HG03064 (cell line): ENCODE measurements around the gene APOBR.
"Not testable (repeated sequence)": the region's sequence is repeated elsewhere in the genome, so short reads cannot be mapped to it uniquely, and the experiment has no call there.

Experiments
- ATAC-seq: cut with Tn5 transposase; IDR thresholded peaks from one replicate; pipeline ENCODE4 v1.9.1; 2021; ENCODE audit warnings: low read depth; ENCODE audit not compliant: unreplicated experiment

The APOBR gene

DNA sequence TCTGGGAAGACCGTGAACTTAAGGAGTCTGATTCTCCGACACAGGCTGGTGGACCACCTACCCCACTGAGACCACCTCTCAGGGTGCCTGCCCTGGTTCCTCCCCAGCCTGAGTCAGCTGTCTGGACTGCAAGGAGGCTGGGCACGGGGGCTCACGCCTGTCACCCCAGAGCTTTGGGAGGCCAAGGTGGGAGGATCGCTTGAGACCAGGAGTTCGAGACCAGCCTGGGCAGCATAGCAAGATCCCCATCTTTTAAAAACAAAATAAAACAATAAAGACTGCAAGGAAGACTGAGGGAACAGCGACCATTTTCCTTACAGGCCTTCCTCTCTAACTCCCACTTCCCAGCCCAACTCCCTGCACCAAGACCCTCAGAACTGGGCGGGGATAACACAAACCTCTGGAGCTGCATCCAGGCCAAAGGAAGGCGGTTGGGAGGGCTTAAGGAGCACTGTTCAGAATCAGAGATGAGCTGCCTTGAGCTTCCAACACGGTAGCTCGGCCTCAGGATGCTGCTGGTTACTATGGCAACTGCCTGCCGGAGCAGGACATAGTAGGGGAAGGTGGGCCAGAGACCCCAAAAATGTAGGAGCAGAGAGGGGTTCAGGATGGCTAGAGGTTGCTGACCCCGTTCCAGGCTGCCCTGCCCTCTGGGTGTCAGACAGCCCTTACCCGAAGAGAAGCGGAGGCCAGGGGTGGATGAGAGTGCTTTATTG, 4.4 kb downstream of the APOBR start:
- no peak for ATAC-seq

DNA sequence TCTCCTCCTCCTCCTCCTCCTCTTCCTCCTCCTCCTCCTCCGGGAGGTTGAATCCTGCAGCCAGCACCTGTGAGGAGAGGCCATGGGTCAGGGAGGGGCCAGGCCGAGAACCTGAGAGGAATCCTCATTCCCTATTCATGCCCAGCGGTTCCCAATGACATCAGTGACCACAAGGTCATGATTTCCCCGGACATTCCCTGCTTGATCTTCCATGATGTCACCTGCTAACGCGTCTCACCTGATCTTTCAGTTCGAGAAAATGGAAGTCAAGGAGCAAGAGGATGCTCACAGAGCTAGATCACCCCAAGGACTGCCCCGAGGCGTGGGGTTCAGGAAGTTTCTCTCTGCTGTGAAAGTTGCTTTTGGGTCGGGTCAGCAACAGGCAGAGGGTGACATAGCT, 5.4 kb downstream of the APOBR start:
- no peak for ATAC-seq

DNA sequence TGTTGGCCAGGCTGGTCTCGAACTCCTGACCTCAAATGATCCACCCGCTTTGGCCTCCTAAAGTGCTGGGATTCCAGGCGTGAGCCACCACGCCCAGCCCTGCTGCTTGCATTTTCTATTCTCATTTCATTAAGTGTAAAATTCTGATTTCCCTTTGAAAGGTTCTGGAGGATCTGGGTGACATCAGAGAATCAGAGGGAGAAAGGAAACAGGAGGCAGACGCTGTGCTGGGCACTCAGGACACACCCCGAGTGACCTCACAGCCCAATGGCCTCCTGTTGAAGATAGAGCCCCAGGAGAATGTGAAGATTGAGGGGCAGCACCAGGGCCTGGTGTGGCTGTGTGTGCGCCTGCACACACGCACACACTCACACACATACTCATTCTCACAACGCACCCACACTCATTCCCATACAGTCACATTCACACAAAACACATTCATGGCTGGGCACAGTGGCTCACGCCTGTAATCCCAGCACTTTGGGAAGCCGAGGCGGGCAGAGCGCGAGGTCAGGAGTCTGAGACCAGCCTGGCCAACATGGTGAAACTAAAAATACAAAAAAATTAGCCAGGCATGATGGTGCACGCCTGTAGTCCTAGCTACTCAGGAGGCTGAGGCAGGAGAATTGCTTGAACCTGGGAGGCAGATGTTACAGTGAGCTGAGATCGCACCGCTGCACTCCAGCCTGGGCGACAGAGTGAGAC, 6.2 kb downstream of the APOBR start:
- ATAC-seq: not testable (repeated sequence)

DNA sequence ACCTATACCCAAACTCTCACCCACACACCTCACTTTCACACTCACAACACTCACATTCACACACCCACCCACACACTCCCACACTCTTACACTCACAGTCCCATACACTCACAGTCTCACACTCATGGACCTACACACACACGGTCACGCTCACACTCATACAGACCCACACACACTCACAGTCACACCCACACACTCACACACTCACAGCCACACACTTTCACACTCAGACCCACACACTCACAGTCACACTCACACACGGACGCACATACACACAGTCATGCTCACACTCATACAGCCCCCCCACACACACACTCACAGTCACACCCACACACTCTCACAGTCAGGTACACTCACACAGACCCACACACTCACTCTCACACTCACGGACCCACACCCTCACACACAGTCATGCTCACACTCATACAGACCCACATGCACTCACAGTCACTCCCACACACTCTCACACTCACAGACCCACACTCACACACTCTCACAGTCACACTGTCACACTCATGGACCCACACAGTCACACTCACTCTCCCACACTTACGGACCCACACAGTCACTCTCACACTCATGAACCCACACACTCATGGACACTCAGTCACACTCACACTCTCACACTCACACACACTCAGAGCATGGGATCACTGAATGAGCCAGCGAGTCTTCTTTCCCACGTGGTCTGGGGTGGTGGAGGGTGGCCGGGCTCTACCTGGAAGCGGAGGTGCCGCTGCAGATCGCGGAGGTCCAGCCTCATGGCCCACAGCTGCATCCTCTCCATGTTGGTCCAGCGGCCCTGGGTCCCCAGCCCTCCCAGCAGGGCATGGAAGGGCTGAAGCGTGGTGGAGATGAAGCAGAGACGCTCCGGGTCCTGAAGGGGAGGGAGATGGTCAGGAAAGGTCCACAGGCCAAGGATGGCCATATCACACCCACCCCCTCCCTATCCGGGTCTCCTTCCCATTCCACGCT, 7.1 kb downstream of the APOBR start:
- ATAC-seq: no peak

DNA sequence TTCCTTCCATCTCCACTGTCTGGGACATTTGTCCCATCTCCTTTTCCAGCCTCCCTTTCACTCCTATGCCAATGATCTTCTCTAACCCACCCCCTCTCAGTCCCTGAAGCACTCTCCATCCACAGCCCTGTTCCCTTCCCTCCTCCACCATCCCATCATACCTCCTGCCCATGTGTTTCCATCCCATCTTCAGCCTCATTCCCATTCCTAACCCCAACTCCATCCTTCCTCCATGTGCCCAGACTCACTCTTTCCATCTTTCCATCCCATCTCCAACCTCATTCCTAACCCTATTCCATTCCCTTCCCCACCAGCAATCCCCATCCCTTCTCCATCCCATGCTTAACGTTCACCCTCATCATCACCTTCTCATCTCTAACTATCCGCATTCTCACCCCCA, 7.8 kb downstream of the APOBR start:
- ATAC-seq: no peak

DNA sequence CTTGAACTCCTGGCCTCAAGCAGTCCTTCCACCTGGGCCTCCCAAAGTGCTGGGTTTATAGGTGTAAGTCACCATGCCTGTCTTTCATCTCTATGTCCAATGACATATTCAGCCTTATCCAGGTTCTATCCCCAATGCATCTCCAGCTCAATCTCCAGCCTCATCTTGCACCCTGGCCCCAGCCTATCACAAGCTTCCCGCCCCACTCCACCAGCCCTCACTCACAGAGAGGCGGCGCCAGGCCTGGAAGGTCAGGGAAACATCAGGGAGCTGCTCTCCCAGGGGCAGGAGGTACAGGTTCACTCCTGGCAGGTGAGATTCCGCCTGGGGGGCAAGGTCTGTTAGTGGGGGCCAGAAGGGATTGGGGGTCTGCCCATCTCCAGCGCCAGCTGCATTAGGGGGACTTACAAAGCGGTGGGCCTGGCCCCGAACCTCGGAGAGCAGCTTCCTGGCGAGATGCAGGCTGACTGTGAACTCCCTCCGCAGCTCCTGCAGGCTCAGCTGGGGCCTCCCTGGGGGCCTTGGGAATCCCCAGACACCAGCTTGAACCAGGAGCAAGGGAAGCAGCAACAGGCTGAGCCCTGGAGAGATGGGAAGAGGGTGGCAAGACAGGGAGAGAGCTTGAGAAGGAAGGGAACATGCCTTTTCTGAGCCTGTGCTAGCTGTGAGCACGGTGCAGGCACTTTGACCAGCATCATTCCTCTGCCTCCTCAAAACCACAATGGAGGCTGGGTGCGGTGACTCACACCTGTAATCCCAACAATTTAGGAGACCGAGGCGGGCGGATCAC, 9.2 kb downstream of the APOBR start:
- no peak for ATAC-seq

DNA sequence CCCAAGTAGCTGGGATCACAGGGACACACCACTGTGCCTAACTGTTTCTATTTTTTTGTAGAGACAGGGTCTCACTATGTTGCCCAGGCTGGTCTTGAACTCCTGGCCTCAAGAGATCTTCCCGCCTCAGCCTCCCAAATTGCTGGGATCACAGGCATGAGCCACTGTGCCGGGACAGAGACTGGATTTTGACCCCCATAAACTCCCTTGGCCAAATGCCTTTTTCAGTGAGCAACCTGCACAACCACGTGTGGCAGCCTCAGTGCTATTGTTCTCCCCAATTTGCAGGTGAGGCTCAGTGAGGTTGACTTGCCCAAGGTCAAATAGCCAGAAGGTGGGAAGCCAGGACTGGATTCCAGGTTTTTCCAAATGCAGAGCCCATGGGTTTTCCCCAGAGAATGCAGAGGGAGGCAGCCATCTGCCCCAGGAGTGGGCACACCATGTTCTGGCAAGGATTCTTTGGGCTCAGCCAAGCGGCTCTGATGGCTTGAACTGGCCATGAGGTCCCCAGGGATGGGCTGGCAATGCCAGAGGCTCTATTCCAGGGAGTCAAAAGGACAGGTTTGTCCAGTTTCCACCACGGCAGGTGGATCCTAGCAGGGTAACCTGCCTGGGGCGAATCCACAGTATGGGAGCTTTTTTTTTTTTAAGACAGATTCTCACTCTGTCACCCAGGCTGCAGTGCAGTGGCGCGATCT, 10.4 kb downstream of the APOBR start:
- ATAC-seq: no peak

DNA sequence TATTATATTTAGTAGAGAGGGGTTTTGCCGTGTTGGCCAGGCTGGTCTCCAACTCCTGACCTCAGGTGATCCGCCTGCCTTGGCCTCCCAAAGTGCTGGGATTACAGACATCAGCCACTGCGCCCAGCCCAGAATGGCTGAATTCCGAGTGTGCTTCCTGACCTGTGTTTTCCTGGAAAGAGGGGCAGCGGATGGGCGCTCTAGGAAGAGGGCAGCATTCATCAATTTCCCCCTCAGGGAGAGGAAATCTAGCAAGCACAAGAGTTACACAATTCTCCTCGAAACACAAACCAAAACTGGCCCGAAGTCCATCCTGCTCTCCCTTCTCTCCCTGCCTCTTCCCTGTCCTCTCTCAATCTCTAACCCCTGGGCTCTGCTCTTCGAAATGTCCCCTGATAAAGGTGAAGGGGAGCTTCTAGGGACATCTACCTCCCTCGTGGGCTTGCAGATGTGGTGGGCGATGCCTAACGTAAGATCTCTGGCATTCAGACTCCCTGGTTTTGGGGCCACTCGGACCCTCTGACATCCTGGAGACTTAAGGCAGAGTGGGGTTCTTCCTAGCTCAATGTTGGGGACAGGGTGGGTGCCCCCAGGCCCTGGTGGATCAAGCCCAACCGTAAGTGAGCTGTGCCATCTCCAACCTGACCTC, 11.2 kb downstream of the APOBR start:
- no peak for ATAC-seq

DNA sequence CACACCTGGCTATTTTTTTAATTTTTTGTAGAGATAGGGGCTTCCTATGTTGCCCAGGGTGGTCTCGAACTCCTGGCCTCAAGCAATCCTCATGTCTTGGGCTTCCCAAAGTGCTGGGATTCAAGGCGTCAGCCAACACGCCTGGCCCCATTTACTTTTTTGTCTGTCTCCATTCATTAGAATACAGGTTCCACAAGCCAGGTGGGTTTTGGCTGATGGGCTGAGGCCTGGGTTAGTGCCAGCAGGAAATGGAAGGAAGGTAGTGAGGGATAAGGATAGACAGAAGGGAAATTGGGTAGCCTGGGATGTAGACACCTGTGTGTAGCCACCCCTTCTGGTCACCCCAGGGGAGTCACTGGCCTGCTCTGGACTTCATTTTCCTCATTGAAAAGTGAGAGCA, 16.6 kb downstream of the APOBR start:
- ATAC-seq: no peak

DNA sequence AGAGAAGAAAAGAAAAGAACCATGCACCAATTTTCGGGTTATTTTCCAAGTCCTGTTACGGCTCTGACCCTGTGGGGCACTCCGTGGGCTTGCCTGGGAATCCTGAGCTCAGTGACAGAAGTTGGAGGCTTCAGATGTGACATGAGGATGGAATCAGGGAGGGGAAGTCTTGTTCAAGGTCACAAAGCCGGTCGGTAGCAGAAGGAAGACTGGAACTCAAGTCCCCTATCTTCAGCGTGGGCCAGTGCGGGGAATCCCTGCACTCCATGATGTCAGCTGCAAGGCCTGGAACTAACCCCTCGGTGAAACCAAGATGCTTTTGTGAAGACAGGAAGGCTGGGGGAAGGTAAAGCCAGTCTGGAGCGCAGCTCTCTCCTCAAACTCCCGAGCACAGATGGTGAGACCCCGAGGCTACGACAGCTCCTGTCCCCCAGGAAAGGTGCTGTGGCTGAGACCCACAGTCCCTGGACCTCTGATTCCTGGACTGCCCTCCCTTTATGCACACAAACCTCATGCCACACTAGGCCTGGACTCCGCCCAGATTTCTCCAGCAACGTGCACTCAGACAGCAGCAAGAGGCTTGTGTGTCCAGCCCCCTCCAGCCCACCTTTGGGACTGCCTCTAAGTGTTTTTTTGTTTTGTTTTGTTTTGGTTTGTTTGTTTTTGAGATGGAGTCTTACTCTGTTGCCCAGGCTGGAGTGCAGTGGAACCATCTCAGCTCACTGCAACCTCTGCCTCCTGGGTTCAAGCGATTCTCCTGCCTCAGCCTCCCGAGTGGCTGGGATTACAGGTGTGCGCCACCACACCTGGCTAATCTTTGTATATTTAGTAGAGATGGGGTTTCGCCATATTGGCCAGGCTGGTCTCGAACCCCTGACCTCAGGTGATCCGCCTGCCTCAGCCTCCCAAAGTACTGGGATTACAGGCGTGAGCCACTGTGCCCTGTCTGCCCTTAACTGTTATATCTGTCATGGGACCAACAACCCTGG, 17.7 kb downstream of the APOBR start:
- ATAC-seq: no peak

DNA sequence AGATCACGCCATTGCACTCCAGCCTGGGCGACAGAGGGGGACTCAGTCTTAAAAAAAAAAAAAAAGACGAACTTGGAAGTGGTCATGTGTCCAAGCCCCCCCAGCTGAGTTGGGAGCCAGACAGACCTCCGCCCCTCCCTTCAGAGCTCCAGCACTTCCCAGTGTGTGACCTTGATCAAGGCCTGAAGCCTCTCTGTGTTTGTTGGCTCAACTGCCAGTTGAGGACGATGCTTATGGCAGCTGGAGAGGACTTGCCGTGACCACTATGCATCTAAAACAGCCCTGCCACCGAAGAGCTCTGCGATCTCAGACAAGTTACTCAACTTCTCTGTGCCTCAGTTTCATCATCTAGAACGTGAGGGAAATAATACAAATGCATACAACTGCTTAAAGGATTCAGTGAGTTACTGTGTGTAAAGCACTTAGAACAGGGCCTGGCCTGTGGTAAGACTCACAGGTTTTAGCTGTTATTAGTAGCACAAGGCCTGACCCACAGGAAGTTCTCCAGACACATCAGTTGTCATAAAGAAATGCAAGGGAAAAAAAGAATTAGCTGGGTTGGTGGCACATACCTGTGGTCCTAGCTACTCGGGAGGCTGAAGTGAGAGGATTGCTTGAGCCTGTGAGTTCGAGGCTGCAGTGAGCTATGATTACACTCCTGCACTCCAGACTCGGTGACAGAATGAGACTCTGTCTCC, 19.2 kb downstream of the APOBR start:
- no peak for ATAC-seq

DNA sequence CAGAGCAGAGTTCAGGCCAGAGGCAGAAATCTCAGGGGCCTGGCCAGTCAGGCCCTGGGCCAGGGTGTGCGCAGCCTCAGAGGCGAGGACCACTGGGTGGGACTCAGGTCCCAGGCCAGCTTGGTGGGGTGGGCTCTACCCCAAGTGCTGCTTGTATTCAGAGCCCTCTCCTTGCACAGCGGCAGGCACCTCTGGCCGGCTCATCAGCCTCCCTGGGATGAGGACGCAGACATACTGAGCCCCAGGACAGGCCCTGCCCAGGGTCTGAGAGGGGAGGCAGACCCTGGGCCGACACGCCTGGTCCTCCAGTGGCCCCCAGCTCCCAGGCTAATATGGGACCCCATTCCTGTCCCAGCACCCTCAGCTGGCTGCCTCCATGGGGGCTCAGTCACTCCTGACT, 19.8 kb downstream of the APOBR start:
- no peak for ATAC-seq

DNA sequence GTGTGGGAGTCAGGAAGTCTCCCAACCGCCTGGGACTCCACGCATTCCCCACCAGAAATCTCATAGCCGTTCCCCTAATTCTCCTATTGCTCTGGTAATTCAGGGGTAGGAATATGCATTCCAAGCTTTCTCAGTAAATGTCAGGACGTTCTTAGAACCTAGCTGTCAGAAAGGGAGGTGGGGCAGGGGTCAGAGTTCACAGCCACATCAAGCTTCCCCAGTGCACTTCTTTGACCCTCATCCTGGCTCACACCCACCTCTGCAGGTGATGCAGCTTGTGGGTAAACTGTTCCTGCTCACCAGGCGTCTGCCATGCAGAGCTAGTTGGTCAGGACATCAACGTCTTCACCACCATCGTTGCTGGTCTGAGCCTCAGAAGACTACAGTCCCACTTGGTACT, 26.2 kb downstream of the APOBR start:
- no peak for ATAC-seq

DNA sequence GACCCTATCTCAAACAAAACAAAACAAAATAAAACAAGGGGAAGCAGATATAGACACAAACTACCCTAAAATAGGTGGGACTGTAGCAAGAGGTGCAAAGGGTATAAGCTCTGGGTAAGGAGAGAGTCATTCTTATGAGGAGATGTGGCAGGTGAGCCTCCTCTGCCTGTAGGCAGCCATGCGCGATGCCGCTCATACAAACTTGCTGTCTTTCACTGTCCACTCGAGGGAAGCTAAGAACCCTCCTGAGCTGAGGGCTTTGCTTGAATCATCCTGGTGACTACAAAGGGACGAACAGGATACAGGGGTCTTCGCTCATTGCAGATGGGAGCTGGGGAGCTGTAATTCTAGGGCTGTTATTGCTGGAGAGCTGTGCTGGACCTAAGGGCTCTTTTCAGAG, 27.0 kb downstream of the APOBR start:
- no peak for ATAC-seq

DNA sequence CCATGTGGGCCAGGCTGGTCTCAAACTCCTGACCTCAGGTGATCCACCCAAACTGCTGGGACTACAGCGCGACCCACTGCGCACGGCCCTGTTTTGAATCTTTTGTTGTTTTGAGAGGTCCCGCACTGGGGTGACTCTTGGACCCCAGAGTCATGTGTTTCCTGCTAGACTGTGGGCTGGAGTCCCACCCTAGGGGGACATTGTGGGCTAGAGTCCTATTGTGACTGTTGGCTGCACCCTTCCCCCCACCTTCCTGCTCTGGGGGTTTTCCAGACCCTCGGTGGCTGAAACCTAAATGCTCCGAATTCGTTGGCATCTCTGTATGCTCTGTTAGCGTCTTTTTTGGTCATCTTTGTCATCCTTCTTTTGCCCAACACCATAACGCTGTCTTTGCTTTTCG, 28.3 kb downstream of the APOBR start:
- no peak for ATAC-seq

DNA sequence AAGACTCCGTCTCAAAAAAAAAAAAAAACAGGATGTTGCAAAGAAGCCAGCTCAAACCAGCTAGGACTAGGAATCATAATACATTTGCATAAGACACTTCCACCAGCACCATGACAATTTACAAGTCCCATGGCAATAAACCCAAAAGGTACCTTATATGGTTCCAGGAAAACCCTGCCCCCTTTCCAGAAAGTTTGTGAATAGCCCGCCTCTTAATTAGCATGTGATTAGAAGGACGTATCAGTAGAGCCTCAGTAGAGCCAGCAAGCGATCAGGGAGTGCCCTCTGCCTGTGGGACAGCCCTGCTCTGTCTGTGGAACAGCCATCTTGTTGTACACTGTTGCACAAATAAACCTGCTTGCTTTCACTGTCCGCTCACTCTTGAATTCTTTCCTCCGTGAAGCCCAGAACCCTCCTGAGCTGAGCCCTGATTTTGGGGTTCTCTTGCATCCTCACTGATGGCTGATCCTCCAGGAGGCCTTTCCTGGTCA, 30.3 kb downstream of the APOBR start:
- no peak for ATAC-seq
